ENCODE data around the gene ACOT11. TPM values are rescaled to one million over a fixed set of nuclear protein-coding genes. Genes with fewer than 3 reads are reported as not detected.

ACOT11 gene
- polyA plus RNA-seq, 1 donor (not counting 4 experiments of a cell fraction or from before 2014, with no cell fraction given): 3.4 TPM

DNA sequence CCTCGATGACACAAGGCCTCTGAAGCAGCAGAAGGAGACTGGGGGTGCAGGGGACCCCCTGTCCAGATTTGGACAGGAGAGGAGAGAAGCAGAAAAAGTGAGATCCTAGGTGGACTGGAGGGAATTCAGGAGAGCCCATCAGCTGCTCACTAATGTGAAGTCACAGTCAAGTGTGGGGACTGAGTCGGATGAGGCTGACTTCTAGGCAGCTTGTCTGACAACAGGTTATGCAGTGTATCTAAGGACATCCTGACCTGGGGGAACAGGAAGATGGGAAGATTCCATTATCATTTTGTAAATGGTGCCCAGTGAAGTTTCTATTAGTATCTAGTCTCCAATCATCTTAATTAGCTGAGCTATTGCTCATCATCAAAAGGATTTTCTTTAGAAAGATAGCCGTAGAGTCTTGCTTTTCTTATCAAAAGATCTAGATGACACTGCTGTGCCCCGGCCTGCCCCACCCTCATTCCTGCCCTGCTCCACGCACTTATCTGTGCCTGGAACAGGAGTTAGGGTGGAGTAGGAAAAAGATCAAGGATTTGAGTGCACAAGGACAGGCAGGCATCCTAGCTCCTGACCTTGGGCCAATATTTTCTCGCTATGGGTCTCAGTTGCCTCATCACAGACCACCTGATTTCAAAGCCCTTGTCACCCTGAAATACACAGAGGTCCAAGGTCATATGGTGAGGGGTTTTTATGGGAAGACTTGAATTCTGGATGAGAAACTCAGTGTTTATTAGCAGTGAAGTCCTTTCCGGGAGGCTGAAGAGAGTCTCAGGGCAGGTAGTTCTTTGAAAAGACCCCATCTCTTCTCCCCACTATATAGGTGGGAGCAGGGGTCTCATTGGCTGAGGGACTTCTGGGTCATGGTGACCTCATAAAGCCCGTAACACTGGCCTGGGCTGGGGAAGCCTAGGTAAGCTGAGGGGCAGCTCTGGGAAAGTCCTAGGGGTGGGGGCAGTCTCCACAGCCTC, 93.1 kb downstream of the ACOT11 start, which contains the start of gene MROH7:
TSS of gene MROH7 (plus strand) at position 924 of the 974 bp plus-strand sequence. CDS start 11,141 bp downstream, outside the sequence.
- Histone ChIP-seq H3K79me2 (ENCODE audit: control insufficient read depth, insufficient read depth, low read length) (no peaks in the 10 kb centered on the region), H3K9ac (ENCODE audit: control insufficient read depth, extremely low read depth, insufficient read depth, low read length) (no peak within 1 kb of the TSS), H3K4me3 (ENCODE audit: control insufficient read depth in 2 of 3, extremely low read depth in 1 of 3, insufficient read depth in 2 of 3, low read depth in 1 of 3, low read length in 3 of 3) (no peak within 1 kb of the TSS), H3K9me1 (ENCODE audit: control insufficient read depth, extremely low read depth, insufficient read depth, low read length) (no peaks in the 10 kb centered on the region), H3K36me3 (ENCODE audit: control insufficient read depth in 2 of 2, extremely low read depth in 1 of 2, insufficient read depth in 2 of 2, low read length in 2 of 2) (no peaks in the 10 kb centered on the region), H3K4me2 (ENCODE audit: control insufficient read depth, extremely low read depth, insufficient read depth, low read depth, low read length) (no peak within 1 kb of the TSS), H2AFZ (ENCODE audit: control insufficient read depth, low read length) (no peak within 1 kb of the TSS), H4K20me1 (ENCODE audit: control insufficient read depth, extremely low read depth, insufficient read depth, low read length) (no peaks in the 10 kb centered on the region), H3K4me1 (ENCODE audit: control insufficient read depth, extremely low read depth, insufficient read depth, low read length) (no peaks in the 10 kb centered on the region), H3K9me3 (ENCODE audit: control insufficient read depth, low read depth, low read length) (peaks cover 2% of the 10 kb centered on the region), H3K27me3 (ENCODE audit: control insufficient read depth, extremely low read depth, insufficient read depth, low read length) (no peaks in the 10 kb centered on the region), H3K27ac (ENCODE audit: control insufficient read depth, insufficient read depth, low read length) (no peak within 1 kb of the TSS)
- no peak for TF ChIP-seq EZH2 (IDR thresholded peaks at IDR 0.05; ENCODE audit: low read length)
- TF ChIP-seq, protein P1, sequence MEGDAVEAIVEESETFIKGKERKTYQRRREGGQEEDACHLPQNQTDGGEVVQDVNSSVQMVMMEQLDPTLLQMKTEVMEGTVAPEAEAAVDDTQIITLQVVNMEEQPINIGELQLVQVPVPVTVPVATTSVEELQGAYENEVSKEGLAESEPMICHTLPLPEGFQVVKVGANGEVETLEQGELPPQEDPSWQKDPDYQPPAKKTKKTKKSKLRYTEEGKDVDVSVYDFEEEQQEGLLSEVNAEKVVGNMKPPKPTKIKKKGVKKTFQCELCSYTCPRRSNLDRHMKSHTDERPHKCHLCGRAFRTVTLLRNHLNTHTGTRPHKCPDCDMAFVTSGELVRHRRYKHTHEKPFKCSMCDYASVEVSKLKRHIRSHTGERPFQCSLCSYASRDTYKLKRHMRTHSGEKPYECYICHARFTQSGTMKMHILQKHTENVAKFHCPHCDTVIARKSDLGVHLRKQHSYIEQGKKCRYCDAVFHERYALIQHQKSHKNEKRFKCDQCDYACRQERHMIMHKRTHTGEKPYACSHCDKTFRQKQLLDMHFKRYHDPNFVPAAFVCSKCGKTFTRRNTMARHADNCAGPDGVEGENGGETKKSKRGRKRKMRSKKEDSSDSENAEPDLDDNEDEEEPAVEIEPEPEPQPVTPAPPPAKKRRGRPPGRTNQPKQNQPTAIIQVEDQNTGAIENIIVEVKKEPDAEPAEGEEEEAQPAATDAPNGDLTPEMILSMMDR (optimal IDR thresholded peaks at IDR 0.05 in 1 of 3, IDR thresholded peaks at IDR 0.05 in 1 of 3, conservative IDR thresholded peaks at IDR 0.05 in 1 of 3; ENCODE audit: extremely low read depth in 1 of 3, insufficient read depth in 2 of 3, low read length in 3 of 3): no peak
- no peak for DNase-seq (ENCODE audit: low read depth, low spot score)
- FAIRE-seq: no peak
- dilution Hi-C loops (cut with MboI; ENCODE audit: extremely low pct_ligation_motif_present, low sequenced_read_pairs): no loop called here

DNA sequence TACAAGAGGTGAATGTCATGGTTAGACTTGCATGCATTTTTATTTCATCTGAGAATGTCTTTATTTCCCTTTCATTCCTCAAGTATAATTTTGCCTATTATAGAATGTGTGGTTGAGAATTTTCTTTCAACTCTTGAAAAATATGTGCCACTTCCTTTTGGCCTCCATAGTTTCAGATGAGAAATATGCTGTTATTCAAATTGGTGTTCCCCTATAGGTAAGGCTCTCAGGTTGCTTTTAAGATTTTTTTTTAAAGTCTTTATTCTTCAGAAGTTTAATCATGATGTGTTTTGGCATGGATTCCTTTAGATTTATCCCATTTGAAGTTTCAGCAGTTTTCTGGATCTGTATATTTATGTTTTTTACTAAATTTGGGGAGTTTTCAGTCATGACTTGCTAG, 95.7 kb downstream of the ACOT11 start:
- Histone ChIP-seq H3K9me1 (ENCODE audit: control insufficient read depth, extremely low read depth, insufficient read depth, low read length) (no peaks in the 10 kb centered on the region), H3K4me1 (ENCODE audit: control insufficient read depth, extremely low read depth, insufficient read depth, low read length) (no peaks in the 10 kb centered on the region), H4K20me1 (ENCODE audit: control insufficient read depth, extremely low read depth, insufficient read depth, low read length) (no peaks in the 10 kb centered on the region), H3K9me3 (ENCODE audit: control insufficient read depth, low read depth, low read length) (peaks cover 2% of the 10 kb centered on the region), H3K4me2 (ENCODE audit: control insufficient read depth, extremely low read depth, insufficient read depth, low read depth, low read length) (no peak overlapping the region), H3K27ac (ENCODE audit: control insufficient read depth, insufficient read depth, low read length) (no peak overlapping the region), H3K79me2 (ENCODE audit: control insufficient read depth, insufficient read depth, low read length) (no peaks in the 10 kb centered on the region), H3K36me3 (ENCODE audit: control insufficient read depth in 2 of 2, extremely low read depth in 1 of 2, insufficient read depth in 2 of 2, low read length in 2 of 2) (no peaks in the 10 kb centered on the region), H3K27me3 (ENCODE audit: control insufficient read depth, extremely low read depth, insufficient read depth, low read length) (peaks cover 4% of the 10 kb centered on the region), H2AFZ (ENCODE audit: control insufficient read depth, low read length) (no peak overlapping the region), H3K9ac (ENCODE audit: control insufficient read depth, extremely low read depth, insufficient read depth, low read length) (no peak overlapping the region), H3K4me3 (ENCODE audit: control insufficient read depth in 2 of 3, extremely low read depth in 1 of 3, insufficient read depth in 2 of 3, low read depth in 1 of 3, low read length in 3 of 3) (no peak overlapping the region)
- no peak for DNase-seq (ENCODE audit: low read depth, low spot score)
- no peak for FAIRE-seq
- dilution Hi-C loops (cut with MboI; ENCODE audit: extremely low pct_ligation_motif_present, low sequenced_read_pairs): no loop called here
- TF ChIP-seq, protein P1 (optimal IDR thresholded peaks at IDR 0.05 in 1 of 3, IDR thresholded peaks at IDR 0.05 in 1 of 3, conservative IDR thresholded peaks at IDR 0.05 in 1 of 3; ENCODE audit: extremely low read depth in 1 of 3, insufficient read depth in 2 of 3, low read length in 3 of 3): no peak
- no peak for TF ChIP-seq EZH2 (IDR thresholded peaks at IDR 0.05; ENCODE audit: low read length)
